Measurements from ENCODE around the gene LARGE1. TPM values are rescaled to one million over a fixed set of nuclear protein-coding genes. Genes with fewer than 3 reads are reported as not detected.
A peak's percentile ranks its signal among the peaks of the same experiment; 100 is the strongest.

Gene LARGE1
- total and polyA plus RNA-seq, 2 of the 13 experiments (the other 11 are each of a cell fraction or from before 2014, with no cell fraction given): 8.4 to 11.0 TPM

DNA sequence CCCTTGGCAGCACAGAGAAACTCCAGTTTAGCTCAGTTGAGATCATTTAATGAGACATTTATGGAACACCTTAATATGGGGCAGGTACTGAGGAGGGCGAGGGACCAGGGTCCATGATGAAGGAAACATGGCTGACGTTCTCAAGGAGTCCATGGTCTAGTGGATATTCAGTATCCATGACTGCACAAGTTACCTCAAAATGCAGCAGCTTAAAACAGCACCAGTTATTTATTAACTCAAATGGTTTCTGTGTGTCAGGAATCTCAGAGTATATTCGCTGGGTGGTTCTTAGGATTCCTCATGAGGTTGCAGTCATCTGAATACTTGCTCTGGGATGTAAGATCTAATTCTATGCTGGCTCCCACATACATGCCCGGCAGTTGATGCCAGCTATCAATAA is 346.8 kb downstream of the LARGE1 start (continued):
- TF ChIP-seq, protein P1, sequence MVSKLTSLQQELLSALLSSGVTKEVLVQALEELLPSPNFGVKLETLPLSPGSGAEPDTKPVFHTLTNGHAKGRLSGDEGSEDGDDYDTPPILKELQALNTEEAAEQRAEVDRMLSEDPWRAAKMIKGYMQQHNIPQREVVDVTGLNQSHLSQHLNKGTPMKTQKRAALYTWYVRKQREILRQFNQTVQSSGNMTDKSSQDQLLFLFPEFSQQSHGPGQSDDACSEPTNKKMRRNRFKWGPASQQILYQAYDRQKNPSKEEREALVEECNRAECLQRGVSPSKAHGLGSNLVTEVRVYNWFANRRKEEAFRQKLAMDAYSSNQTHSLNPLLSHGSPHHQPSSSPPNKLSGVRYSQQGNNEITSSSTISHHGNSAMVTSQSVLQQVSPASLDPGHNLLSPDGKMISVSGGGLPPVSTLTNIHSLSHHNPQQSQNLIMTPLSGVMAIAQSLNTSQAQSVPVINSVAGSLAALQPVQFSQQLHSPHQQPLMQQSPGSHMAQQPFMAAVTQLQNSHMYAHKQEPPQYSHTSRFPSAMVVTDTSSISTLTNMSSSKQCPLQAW (CRISPR knock-in tag; IDR thresholded peaks at IDR 0.05): peak; percentile 66
- TF ChIP-seq, protein P2, sequence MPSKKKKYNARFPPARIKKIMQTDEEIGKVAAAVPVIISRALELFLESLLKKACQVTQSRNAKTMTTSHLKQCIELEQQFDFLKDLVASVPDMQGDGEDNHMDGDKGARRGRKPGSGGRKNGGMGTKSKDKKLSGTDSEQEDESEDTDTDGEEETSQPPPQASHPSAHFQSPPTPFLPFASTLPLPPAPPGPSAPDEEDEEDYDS (CRISPR knock-in tag; IDR thresholded peaks at IDR 0.05): peak; percentile 48; the same call in 1 of the 2 replicates
- TF ChIP-seq ZBTB21 (CRISPR knock-in tag; IDR thresholded peaks at IDR 0.05): 0 out of 2 replicates have a peak, but pooled peaks have one; percentile 42
- no peak for TF ChIP-seq POLR2G (IDR thresholded peaks at IDR 0.05; ENCODE audit: low read depth, low read length)

DNA sequence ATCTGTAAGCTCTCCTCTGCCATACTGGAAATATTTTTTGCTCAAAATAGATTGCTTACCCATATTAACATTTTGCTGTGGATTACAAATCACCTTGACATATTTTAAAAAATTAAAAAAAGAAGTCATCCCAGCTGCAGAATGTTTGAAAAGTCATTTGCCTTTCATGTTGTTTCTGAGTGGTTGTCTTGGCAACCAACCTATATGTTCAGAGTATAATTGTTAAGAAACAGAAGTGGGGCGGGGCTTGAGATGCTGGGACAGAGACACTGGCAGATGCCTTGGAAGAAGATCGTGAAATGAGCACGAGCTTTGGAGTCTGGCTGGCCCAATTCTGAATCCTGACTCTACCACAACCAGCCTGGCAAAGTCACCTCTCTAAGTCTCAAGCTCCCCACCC is 348.2 kb downstream of the LARGE1 start:
- 95% methylated on average over 3 of the region's 3 CpGs for WGBS (ENCODE audit: low lambda C conversion rate)
- H3K4me3 ChIP-seq (replicated peaks in 1 of 3; ENCODE audit: insufficient read depth in 1 of 3, low read depth in 2 of 3, low read length in 3 of 3): no peak overlapping the region
- intact Hi-C loops (cut with micrococcal nuclease; ENCODE audit: unreplicated experiment): loop anchor here (10.0 kb wide), 1 partner anchor 237 kb away; no protein-coding TSS in a partner anchor
- in situ Hi-C loops (cut with HindIII; ENCODE audit: extremely low pct_ligation_motif_present, low pct_unique_long_range_greater_than_20kb): loop anchor here (10.0 kb wide), 1 partner anchor 267 kb away; no protein-coding TSS in a partner anchor
- CTCF ChIA-PET (ENCODE audit: low intra/inter-chr PET ratio, low total read pairs): no interaction called here
- peaks cover 5% of the 10 kb centered on the region for H3K79me2 ChIP-seq (ENCODE audit: insufficient read depth, low read length)
- H2AFZ ChIP-seq (ENCODE audit: low read length): no peak overlapping the region
- no peak overlapping the region for H3K4me2 ChIP-seq (ENCODE audit: low read depth, low read length)
- H3K9me3 ChIP-seq (ENCODE audit: low read length): no peaks in the 10 kb centered on the region
- peak overlapping the region; percentile 1 for H3K27ac ChIP-seq (ENCODE audit: extremely low read length, insufficient read depth, low read length)
- no TSS peak for BruUV-seq (replicated peaks)
- H4K20me1 ChIP-seq (ENCODE audit: insufficient read depth, low read length): no peaks in the 10 kb centered on the region
- H3K4me1 ChIP-seq (ENCODE audit: insufficient read depth, low read length): peaks cover 93% of the 10 kb centered on the region
- H3K36me3 ChIP-seq (replicated peaks in 1 of 2; ENCODE audit: control insufficient read depth in 1 of 2, insufficient read depth in 2 of 2, low read length in 2 of 2): no peaks in the 10 kb centered on the region
- POLR2A ChIA-PET: interaction anchor here (4.8 kb wide), 1 partner anchor 32 kb away, joined by 52 read pairs; no protein-coding TSS in a partner anchor
- H3K9ac ChIP-seq (ENCODE audit: insufficient read depth, low read depth, low read length): no peak overlapping the region
- ATAC-seq (no peak), FAIRE-seq (no peak), DNase-seq (ENCODE audit: low spot score) (no peak)
- H3K27me3 ChIP-seq (ENCODE audit: control insufficient read depth in 1 of 2, insufficient read depth in 2 of 2, low read length in 2 of 2): no peaks in the 10 kb centered on the region
- TF ChIP-seq ZNF652 (CRISPR knock-in tag; IDR thresholded peaks at IDR 0.05; ENCODE audit: borderline replicate concordance, low read depth): no peak
- TF ChIP-seq POGK (CRISPR knock-in tag; conservative IDR thresholded peaks at IDR 0.05): no peak
- TF ChIP-seq, protein P3, sequence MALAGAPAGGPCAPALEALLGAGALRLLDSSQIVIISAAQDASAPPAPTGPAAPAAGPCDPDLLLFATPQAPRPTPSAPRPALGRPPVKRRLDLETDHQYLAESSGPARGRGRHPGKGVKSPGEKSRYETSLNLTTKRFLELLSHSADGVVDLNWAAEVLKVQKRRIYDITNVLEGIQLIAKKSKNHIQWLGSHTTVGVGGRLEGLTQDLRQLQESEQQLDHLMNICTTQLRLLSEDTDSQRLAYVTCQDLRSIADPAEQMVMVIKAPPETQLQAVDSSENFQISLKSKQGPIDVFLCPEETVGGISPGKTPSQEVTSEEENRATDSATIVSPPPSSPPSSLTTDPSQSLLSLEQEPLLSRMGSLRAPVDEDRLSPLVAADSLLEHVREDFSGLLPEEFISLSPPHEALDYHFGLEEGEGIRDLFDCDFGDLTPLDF (CRISPR knock-in tag; IDR thresholded peaks at IDR 0.05): no peak
- TF ChIP-seq, protein P4, sequence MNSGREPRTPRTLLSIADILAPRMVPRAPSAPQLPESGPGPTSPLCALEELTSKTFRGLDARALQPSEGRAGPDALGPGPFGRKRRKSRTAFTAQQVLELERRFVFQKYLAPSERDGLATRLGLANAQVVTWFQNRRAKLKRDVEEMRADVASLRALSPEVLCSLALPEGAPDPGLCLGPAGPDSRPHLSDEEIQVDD (CRISPR knock-in tag; IDR thresholded peaks at IDR 0.05; ENCODE audit: borderline replicate concordance): no peak
- TF ChIP-seq ZSCAN31 (CRISPR knock-in tag; IDR thresholded peaks at IDR 0.05; ENCODE audit: low read depth): no peak
- TF ChIP-seq CHD2 (IDR thresholded peaks at IDR 0.05; ENCODE audit: low read depth, low read length): no peak
- TF ChIP-seq ZNF253 (CRISPR knock-in tag; IDR thresholded peaks at IDR 0.05; ENCODE audit: borderline replicate concordance): no peak
- TF ChIP-seq ZNF615 (CRISPR knock-in tag; IDR thresholded peaks at IDR 0.05; ENCODE audit: borderline replicate concordance): no peak
- TF ChIP-seq ZNF33A (CRISPR knock-in tag; IDR thresholded peaks at IDR 0.05; ENCODE audit: borderline replicate concordance): no peak
- no peak for TF ChIP-seq MXI1 (IDR thresholded peaks at IDR 0.05; ENCODE audit: borderline replicate concordance, low read depth, low read length)
- no peak for TF ChIP-seq RARA (CRISPR knock-in tag; IDR thresholded peaks at IDR 0.05)
- TF ChIP-seq ZNF558 (CRISPR knock-in tag; IDR thresholded peaks at IDR 0.05; ENCODE audit: borderline replicate concordance): no peak
- TF ChIP-seq SMARCE1 (IDR thresholded peaks at IDR 0.05; ENCODE audit: borderline replicate concordance): no peak
